HCT116 (cell line): ENCODE results near the gene ZNF165. TPM values are rescaled to one million over a fixed set of nuclear protein-coding genes. Genes with fewer than 3 reads are reported as not detected.

Experiments used
- ATAC-seq: fragments of 200-7000 bp; cut with Tn5 transposase; 2 replicates; pipeline ENCODE4 v1.9.1; 2020; ENCODE audit warnings: mild to moderate bottlenecking, moderate library complexity
- BruUV-seq: library from RNA; stranded (reverse); fragments of 400-500 nt; replicated peaks from 2 replicates; lab custom pipeline; 2021; lab: Mats Ljungman, UMichigan
- CTCF ChIA-PET: fragments of 300-600 bp; sonication (Branson Sonifier 250); formaldehyde crosslinking; loops from one replicate; lab custom pipeline; 2021; ENCODE audit warnings: antibody characterized with exemption; lab: Charles Lee
- POLR2A ChIA-PET: fragments of 300-600, 350-600 bp; sonication (Branson Sonifier 250); formaldehyde crosslinking; loops from one replicate; lab custom pipeline; 2021; ENCODE audit warnings: antibody characterized with exemption; lab: Charles Lee
- RAD21 ChIA-PET, 2 experiments: fragments of 300-600 bp; sonication (Branson Sonifier 250); formaldehyde crosslinking; loops; one replicate each; lab custom pipeline; 2023; ENCODE audit warnings: low total read pairs in 2 of 2; ENCODE audit not compliant: uncharacterized antibody in 2 of 2, unreplicated experiment in 2 of 2, low non-redundant PET in 1 of 2; lab: Charles Lee
- DNase-seq: peaks from one replicate; pipeline ENCODE4 v3.0.0-alpha.2; 2010; ENCODE audit warnings: low read depth, low spot score
- H2AFZ ChIP-seq: fragments of 200-600 bp; shearing (Covaris generic), sonication (generic); 2 replicates; pipeline ENCODE4 v1.6.1; 2017; ENCODE audit warnings: low read depth, mixed run types, mixed read lengths, antibody characterized with exemption, low read length; ENCODE audit not compliant: poor library complexity, severe bottlenecking
- H3K27ac ChIP-seq: 2 replicates; pipeline ENCODE4 v1.5.1; 2012; ENCODE audit warnings: low read depth, low read length
- H3K27me3 ChIP-seq: fragments of 200-600 bp; sonication (generic); 2 replicates; pipeline ENCODE4 v1.6.1; 2016; ENCODE audit warnings: mixed run types, low read length, mixed read lengths; ENCODE audit not compliant: insufficient read depth
- H3K36me3 ChIP-seq, 2 experiments: fragments of 200-500 bp in 1 of 2; fragments of 200-600 bp in 1 of 2; sonication (Bioruptor generic) in 1 of 2; sonication (generic) in 1 of 2; 2 replicates each; pipeline versions ENCODE4 v1.5.1 to v1.6.1; 2014 to 2016; ENCODE audit warnings: low read length in 2 of 2, inconsistent platforms in 1 of 2, mixed read lengths in 1 of 2, mixed run types in 1 of 2; ENCODE audit not compliant: insufficient read depth in 2 of 2, control insufficient read depth in 1 of 2
- H3K4me1 ChIP-seq, 2 experiments: fragments of 200-600 bp in 1 of 2; sonication (generic) in 1 of 2; 2 replicates each; pipeline versions ENCODE4 v1.5.1 to v1.6.1; 2012 to 2017; ENCODE audit warnings: low read length in 2 of 2, inconsistent platforms in 1 of 2, mild to moderate bottlenecking in 1 of 2, mixed read lengths in 1 of 2, mixed run types in 1 of 2, moderate library complexity in 1 of 2; ENCODE audit not compliant: insufficient read depth in 2 of 2, control insufficient read depth in 1 of 2
- H3K4me2 ChIP-seq: fragments of 200-600 bp; sonication (generic); 2 replicates; pipeline ENCODE4 v1.6.1; 2017; ENCODE audit warnings: mixed run types, low read length, mixed read lengths
- H3K4me3 ChIP-seq, 2 experiments: fragments of 200-600 bp in 1 of 2; sonication (generic) in 1 of 2; replicated peaks in 1 of 2; 2 replicates each; pipeline ENCODE4 v1.5.1; 2011 to 2016; ENCODE audit warnings: low read length in 2 of 2, control low read depth in 1 of 2, low read depth in 1 of 2, mild to moderate bottlenecking in 1 of 2, mixed read lengths in 1 of 2, mixed run types in 1 of 2
- H3K79me2 ChIP-seq: fragments of 200-600 bp; sonication (generic); 2 replicates; pipeline ENCODE4 v1.6.1; 2017; ENCODE audit warnings: mild to moderate bottlenecking, mixed run types, low read length, moderate library complexity, mixed read lengths; ENCODE audit not compliant: insufficient read depth
- H3K9ac ChIP-seq: fragments of 200-600 bp; sonication (generic); 2 replicates; pipeline ENCODE4 v1.6.1; 2016; ENCODE audit warnings: low read length, mixed read lengths
- H3K9me2 ChIP-seq: fragments of 200-600 bp; sonication (generic), shearing (Covaris generic); 2 replicates; pipeline ENCODE4 v1.6.1; 2017; ENCODE audit warnings: mixed run types, mild to moderate bottlenecking, moderate library complexity; ENCODE audit not compliant: insufficient read depth
- H3K9me3 ChIP-seq, 2 experiments: fragments of 200-500 bp in 1 of 2; fragments of 200-600 bp in 1 of 2; sonication (Bioruptor generic) in 1 of 2; sonication (generic) in 1 of 2; 2 replicates each; pipeline ENCODE4 v1.6.1; 2014 to 2017; ENCODE audit warnings: low read length in 2 of 2, mixed read lengths in 2 of 2, inconsistent platforms in 1 of 2, low read depth in 1 of 2, mild to moderate bottlenecking in 1 of 2, mixed run types in 1 of 2, moderate library complexity in 1 of 2; ENCODE audit not compliant: control insufficient read depth in 1 of 2, insufficient read depth in 1 of 2
- H4K20me1 ChIP-seq: fragments of 200-600 bp; sonication (generic), shearing (Covaris generic); 2 replicates; pipeline ENCODE4 v1.6.1; 2017; ENCODE audit warnings: mixed run types, mild to moderate bottlenecking, moderate library complexity; ENCODE audit not compliant: insufficient read depth
- CBX3 ChIP-seq: IDR thresholded peaks from 2 replicates; pipeline ENCODE4 v1.6.1; 2012; ENCODE audit warnings: low read depth
- ELF1 ChIP-seq: IDR thresholded peaks from 2 replicates; pipeline ENCODE4 v1.6.1; 2012; ENCODE audit warnings: low read depth, borderline replicate concordance
- EZH2phosphoT487 ChIP-seq: fragments of 200-600 bp; IDR thresholded peaks from 2 replicates; pipeline ENCODE4 v1.6.1; 2018; ENCODE audit warnings: antibody characterized with exemption, borderline replicate concordance
- FOSL1 ChIP-seq: IDR thresholded peaks from 2 replicates; pipeline ENCODE4 v1.6.1; 2012; ENCODE audit warnings: low read depth
- POLR2A ChIP-seq: IDR thresholded peaks from 2 replicates; pipeline ENCODE4 v1.7.0; 2011; ENCODE audit warnings: borderline replicate concordance; ENCODE audit not compliant: insufficient read depth, insufficient read length; ENCODE audit errors: extremely low read depth
- POLR2AphosphoS5 ChIP-seq: IDR thresholded peaks from 2 replicates; pipeline ENCODE4 v1.6.1; 2011; ENCODE audit warnings: mild to moderate bottlenecking, low read depth, low read length, moderate library complexity
- RAD21 ChIP-seq: IDR thresholded peaks from 2 replicates; pipeline ENCODE4 v1.6.1; 2012; ENCODE audit warnings: low read depth, mild to moderate bottlenecking
- SIN3A ChIP-seq: IDR thresholded peaks from 2 replicates; pipeline ENCODE4 v1.6.1; 2012; ENCODE audit warnings: low read depth
- SP1 ChIP-seq: IDR thresholded peaks from 2 replicates; pipeline ENCODE4 v1.6.1; 2012; ENCODE audit warnings: low read depth
- SRF ChIP-seq: IDR thresholded peaks from 2 replicates; pipeline ENCODE4 v1.6.1; 2012; ENCODE audit warnings: low read depth
- TCF7L2 ChIP-seq: IDR thresholded peaks from 2 replicates; pipeline ENCODE4 v1.7.0; 2011; ENCODE audit warnings: borderline replicate concordance, inconsistent platforms; ENCODE audit not compliant: insufficient read depth, insufficient read length; ENCODE audit errors: extremely low read depth
- YY1 ChIP-seq: IDR thresholded peaks from 2 replicates; pipeline ENCODE4 v1.6.1; 2011; ENCODE audit warnings: low read length, low read depth, moderate library complexity, mild to moderate bottlenecking; ENCODE audit not compliant: insufficient replicate concordance; ENCODE audit errors: extremely low read depth
- ZFX ChIP-seq: fragments of 450-650 bp; IDR thresholded peaks from 2 replicates; pipeline ENCODE4 v1.6.1; 2017
- ZNF274 ChIP-seq: fragments of 200-500 bp; sonication (Bioruptor generic); IDR thresholded peaks from 2 replicates; pipeline ENCODE4 v1.6.1; 2014; ENCODE audit warnings: mild to moderate bottlenecking, low read depth, low read length, inconsistent platforms
- intact Hi-C: fragments of 100-400 bp; cut with micrococcal nuclease; formaldehyde crosslinking; loops from 2 replicates; pipeline ENCODE4 v1.10.0; 2022
- total RNA-seq: library from RNA; stranded (reverse); gene quantifications from one replicate; pipeline ENCODE4 v1.2.1, GENCODE V29; 2021; ENCODE audit not compliant: unreplicated experiment
- TF ChIP-seq, protein P1 (sequence below): IDR thresholded peaks from 2 replicates; pipeline ENCODE4 v1.6.1; 2012; ENCODE audit warnings: low read depth
- TF ChIP-seq, protein P2 (sequence below): IDR thresholded peaks from 2 replicates; pipeline ENCODE4 v1.6.1; 2012
- TF ChIP-seq, protein P3 (sequence below), 3 experiments: fragments of 200-600 bp in 1 of 3; sonication (generic) in 1 of 3; IDR thresholded peaks in 2 of 3; conservative IDR thresholded peaks in 1 of 3; 2 replicates each; pipeline ENCODE4 v1.5.1; 2012 to 2017; ENCODE audit warnings: low read depth in 2 of 3, low read length in 2 of 3, antibody characterized with exemption in 1 of 3, borderline replicate concordance in 1 of 3, control low read depth in 1 of 3, mild to moderate bottlenecking in 1 of 3, mixed read lengths in 1 of 3, mixed run types in 1 of 3, moderate library complexity in 1 of 3; ENCODE audit not compliant: insufficient read depth in 1 of 3
- TF ChIP-seq, protein P4 (sequence below): IDR thresholded peaks from 2 replicates; pipeline ENCODE4 v1.6.1; 2012
- TF ChIP-seq, protein P5 (sequence below): IDR thresholded peaks from 2 replicates; pipeline ENCODE4 v1.6.1; 2011; ENCODE audit warnings: mild to moderate bottlenecking, low read length, moderate library complexity; ENCODE audit not compliant: insufficient replicate concordance; ENCODE audit errors: extremely low read depth

ZNF165 gene
- total RNA-seq, 1 experiment from 2014 or later: 11.2 TPM

DNA sequence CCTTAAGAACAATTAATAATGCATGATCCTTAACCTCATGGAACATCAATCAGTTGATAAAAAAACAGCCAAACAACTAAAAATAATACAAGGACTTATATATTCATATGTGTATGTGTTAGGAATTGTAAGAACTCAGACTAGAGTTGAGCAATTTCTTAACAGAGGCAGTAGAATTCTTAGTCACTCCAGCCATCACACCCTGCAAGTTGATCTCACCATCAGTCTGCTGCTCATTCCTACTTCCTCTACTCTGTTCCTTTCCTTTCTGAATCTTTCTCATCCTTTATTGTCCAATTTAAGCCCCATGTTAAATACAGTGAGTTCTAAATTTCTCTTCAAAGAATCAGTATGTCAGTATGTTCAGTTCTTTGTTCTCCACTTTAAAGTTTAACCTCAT, 2.6 kb downstream of the ZNF165 start:
- Histone ChIP-seq H3K36me3 (peaks cover 23 to 38% of the 10 kb centered on the region in 2 experiments), H3K27ac (no peak overlapping the region), H4K20me1 (no peaks in the 10 kb centered on the region), H2AFZ (no peak overlapping the region), H3K4me2 (no peak overlapping the region), H3K4me1 (peaks cover 8 to 20% of the 10 kb centered on the region in 2 experiments; a peak in 3 of 4 replicates), H3K9me2 (no peaks in the 10 kb centered on the region), H3K9me3 (peaks cover 0 to 5% of the 10 kb centered on the region in 2 experiments; a peak in 2 of 4 replicates), H3K9ac (no peak overlapping the region), H3K79me2 (peaks cover 34% of the 10 kb centered on the region), H3K27me3 (no peaks in the 10 kb centered on the region), H3K4me3 (no peak overlapping the region)
- POLR2A ChIA-PET: no interaction called here
- TF ChIP-seq CBX3 (no peak), FOSL1 (no peak), SIN3A (no peak), ZFX (no peak), EZH2phosphoT487 (no peak), POLR2AphosphoS5 (no peak), YY1 (no peak), SP1 (no peak), POLR2A (no peak), RAD21 (no peak), ZNF274 (no peak), ELF1 (no peak), TCF7L2 (no peak), SRF (no peak)
- TF ChIP-seq, protein P1, sequence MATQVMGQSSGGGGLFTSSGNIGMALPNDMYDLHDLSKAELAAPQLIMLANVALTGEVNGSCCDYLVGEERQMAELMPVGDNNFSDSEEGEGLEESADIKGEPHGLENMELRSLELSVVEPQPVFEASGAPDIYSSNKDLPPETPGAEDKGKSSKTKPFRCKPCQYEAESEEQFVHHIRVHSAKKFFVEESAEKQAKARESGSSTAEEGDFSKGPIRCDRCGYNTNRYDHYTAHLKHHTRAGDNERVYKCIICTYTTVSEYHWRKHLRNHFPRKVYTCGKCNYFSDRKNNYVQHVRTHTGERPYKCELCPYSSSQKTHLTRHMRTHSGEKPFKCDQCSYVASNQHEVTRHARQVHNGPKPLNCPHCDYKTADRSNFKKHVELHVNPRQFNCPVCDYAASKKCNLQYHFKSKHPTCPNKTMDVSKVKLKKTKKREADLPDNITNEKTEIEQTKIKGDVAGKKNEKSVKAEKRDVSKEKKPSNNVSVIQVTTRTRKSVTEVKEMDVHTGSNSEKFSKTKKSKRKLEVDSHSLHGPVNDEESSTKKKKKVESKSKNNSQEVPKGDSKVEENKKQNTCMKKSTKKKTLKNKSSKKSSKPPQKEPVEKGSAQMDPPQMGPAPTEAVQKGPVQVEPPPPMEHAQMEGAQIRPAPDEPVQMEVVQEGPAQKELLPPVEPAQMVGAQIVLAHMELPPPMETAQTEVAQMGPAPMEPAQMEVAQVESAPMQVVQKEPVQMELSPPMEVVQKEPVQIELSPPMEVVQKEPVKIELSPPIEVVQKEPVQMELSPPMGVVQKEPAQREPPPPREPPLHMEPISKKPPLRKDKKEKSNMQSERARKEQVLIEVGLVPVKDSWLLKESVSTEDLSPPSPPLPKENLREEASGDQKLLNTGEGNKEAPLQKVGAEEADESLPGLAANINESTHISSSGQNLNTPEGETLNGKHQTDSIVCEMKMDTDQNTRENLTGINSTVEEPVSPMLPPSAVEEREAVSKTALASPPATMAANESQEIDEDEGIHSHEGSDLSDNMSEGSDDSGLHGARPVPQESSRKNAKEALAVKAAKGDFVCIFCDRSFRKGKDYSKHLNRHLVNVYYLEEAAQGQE: no peak
- TF ChIP-seq, protein P2, sequence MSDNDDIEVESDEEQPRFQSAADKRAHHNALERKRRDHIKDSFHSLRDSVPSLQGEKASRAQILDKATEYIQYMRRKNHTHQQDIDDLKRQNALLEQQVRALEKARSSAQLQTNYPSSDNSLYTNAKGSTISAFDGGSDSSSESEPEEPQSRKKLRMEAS: no peak
- TF ChIP-seq, protein P3, sequence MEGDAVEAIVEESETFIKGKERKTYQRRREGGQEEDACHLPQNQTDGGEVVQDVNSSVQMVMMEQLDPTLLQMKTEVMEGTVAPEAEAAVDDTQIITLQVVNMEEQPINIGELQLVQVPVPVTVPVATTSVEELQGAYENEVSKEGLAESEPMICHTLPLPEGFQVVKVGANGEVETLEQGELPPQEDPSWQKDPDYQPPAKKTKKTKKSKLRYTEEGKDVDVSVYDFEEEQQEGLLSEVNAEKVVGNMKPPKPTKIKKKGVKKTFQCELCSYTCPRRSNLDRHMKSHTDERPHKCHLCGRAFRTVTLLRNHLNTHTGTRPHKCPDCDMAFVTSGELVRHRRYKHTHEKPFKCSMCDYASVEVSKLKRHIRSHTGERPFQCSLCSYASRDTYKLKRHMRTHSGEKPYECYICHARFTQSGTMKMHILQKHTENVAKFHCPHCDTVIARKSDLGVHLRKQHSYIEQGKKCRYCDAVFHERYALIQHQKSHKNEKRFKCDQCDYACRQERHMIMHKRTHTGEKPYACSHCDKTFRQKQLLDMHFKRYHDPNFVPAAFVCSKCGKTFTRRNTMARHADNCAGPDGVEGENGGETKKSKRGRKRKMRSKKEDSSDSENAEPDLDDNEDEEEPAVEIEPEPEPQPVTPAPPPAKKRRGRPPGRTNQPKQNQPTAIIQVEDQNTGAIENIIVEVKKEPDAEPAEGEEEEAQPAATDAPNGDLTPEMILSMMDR (IDR thresholded peaks at IDR 0.05 in 2 of 3, conservative IDR thresholded peaks at IDR 0.05 in 1 of 3; ENCODE audit: borderline replicate concordance in 1 of 3, insufficient read depth in 1 of 3, low read depth in 2 of 3, low read length in 2 of 3): no peak
- TF ChIP-seq, protein P4, sequence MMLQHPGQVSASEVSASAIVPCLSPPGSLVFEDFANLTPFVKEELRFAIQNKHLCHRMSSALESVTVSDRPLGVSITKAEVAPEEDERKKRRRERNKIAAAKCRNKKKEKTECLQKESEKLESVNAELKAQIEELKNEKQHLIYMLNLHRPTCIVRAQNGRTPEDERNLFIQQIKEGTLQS: no peak
- TF ChIP-seq, protein P5, sequence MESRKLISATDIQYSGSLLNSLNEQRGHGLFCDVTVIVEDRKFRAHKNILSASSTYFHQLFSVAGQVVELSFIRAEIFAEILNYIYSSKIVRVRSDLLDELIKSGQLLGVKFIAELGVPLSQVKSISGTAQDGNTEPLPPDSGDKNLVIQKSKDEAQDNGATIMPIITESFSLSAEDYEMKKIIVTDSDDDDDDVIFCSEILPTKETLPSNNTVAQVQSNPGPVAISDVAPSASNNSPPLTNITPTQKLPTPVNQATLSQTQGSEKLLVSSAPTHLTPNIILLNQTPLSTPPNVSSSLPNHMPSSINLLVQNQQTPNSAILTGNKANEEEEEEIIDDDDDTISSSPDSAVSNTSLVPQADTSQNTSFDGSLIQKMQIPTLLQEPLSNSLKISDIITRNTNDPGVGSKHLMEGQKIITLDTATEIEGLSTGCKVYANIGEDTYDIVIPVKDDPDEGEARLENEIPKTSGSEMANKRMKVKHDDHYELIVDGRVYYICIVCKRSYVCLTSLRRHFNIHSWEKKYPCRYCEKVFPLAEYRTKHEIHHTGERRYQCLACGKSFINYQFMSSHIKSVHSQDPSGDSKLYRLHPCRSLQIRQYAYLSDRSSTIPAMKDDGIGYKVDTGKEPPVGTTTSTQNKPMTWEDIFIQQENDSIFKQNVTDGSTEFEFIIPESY: no peak
- intact Hi-C loops: no loop called here
- ATAC-seq (no peak), DNase-seq (no peak)
- CTCF ChIA-PET: no interaction called here
- RAD21 ChIA-PET: no interaction called here
- BruUV-seq: no TSS peak
